ENCODE measurements around the gene HOXA1. TPM values are rescaled to one million over a fixed set of nuclear protein-coding genes. Genes with fewer than 3 reads are reported as not detected.

HOXA1 gene
- total and polyA plus RNA-seq, 2 of the 8 experiments (the other 6 are each of a cell fraction or from before 2014, with no cell fraction given), result not detected

GRCh38 chr7:27126596-27127327, 31.0 kb upstream of the HOXA1 start:
- Histone ChIP-seq H2BK20ac (ENCODE audit: low read length) (no peak overlapping the region), H3K79me1 (ENCODE audit: low read depth, low read length) (no peaks in the 10 kb centered on the region), H3K4me2 (ENCODE audit: insufficient read depth in 1 of 2, low read depth in 2 of 2, low read length in 2 of 2) (no peak overlapping the region), H3K4ac (replicated peaks; ENCODE audit: insufficient read length, low read depth, low read length) (no peak overlapping the region), H3K4me1 (replicated peaks in 1 of 4; ENCODE audit: control insufficient read depth in 3 of 4, insufficient read depth in 4 of 4, low read length in 3 of 4) (peaks cover 0 to 6% (median 2%) of the 10 kb centered on the region in 4 experiments; a peak in 4 of 7 replicates), H3K79me2 (ENCODE audit: control insufficient read depth in 1 of 2, insufficient read depth in 2 of 2, low read length in 2 of 2) (no peaks in the 10 kb centered on the region), H2AFZ (ENCODE audit: low read length) (no peak overlapping the region), H2BK120ac (replicated peaks; ENCODE audit: low read depth, low read length) (no peak overlapping the region), H2BK12ac (ENCODE audit: low read depth, low read length) (no peak overlapping the region), H3K27ac (ENCODE audit: low read depth, low read length) (no peak overlapping the region), H3K9ac (replicated peaks in 1 of 4; ENCODE audit: extremely low read depth in 1 of 4, low read depth in 3 of 4, low read length in 3 of 4) (no peak overlapping the region), H2BK15ac (ENCODE audit: low read length) (no peak overlapping the region), H3K23ac (ENCODE audit: insufficient read length) (no peak overlapping the region), H2AK5ac (ENCODE audit: low read depth, low read length) (no peak overlapping the region), H3K4me3 (ENCODE audit: extremely low read depth in 1 of 4, insufficient read depth in 2 of 4, low read depth in 3 of 4, low read length in 4 of 4) (no peak overlapping the region), H3K18ac (ENCODE audit: extremely low read depth, low read length) (no peak overlapping the region), H3K23me2 (ENCODE audit: low read depth, low read length) (peaks cover 4% of the 10 kb centered on the region; the same call in 1 of the 2 replicates), H4K5ac (ENCODE audit: insufficient read length, low read depth, low read length) (no peak overlapping the region), H4K20me1 (replicated peaks in 1 of 2; ENCODE audit: control insufficient read depth in 1 of 2, insufficient read depth in 2 of 2, low read length in 2 of 2) (peaks cover 23 to 35% of the 10 kb centered on the region in 2 experiments), H3K14ac (ENCODE audit: insufficient read length) (no peak overlapping the region), H2BK5ac (ENCODE audit: low read depth, low read length) (no peak overlapping the region), H3K56ac (replicated peaks; ENCODE audit: insufficient read length, low read depth, low read length) (no peak overlapping the region), H4K91ac (replicated peaks; ENCODE audit: insufficient read length, low read length) (no peak overlapping the region), H3K27me3 (replicated peaks in 1 of 4; ENCODE audit: control insufficient read depth in 3 of 4, extremely low read depth in 1 of 4, insufficient read depth in 3 of 4, low read length in 3 of 4) (peaks cover 99 to 100% (median 100%) of the 10 kb centered on the region in 4 experiments), H4K8ac (ENCODE audit: extremely low read depth, insufficient read depth, low read length) (no peak overlapping the region), H3K9me3 (ENCODE audit: insufficient read depth in 2 of 2, low read depth in 1 of 2, low read length in 1 of 2) (peaks cover 0 to 4% of the 10 kb centered on the region in 2 experiments; a peak in 1 of 4 replicates), H3K36me3 (ENCODE audit: control insufficient read depth in 2 of 4, insufficient read depth in 4 of 4, low read length in 3 of 4) (peaks cover 0 to 11% (median 0%) of the 10 kb centered on the region in 4 experiments; a peak in 2 of 8 replicates)
- POLR2A ChIA-PET (ENCODE audit: partially characterized antibody), result no interaction called here
- WGBS, 2 experiments (ENCODE audit: extremely low coverage in 1 of 2, insufficient coverage in 1 of 2, insufficient read length in 1 of 2, insufficient replicate concordance in 2 of 2, low coverage in 1 of 2, low lambda C conversion rate in 2 of 2, missing lambda C conversion rate in 1 of 2), result 17% methylated on average over 3 of the region's 3 CpGs; no CpG with 5 or more reads in 1 of the 2 experiments
- CTCF ChIA-PET (ENCODE audit: partially characterized antibody), result interaction anchor here (1.0 to 2.3 kb wide), 3 partner anchors 15 to 34 kb away, joined by 3 to 10 read pairs (median 3); no protein-coding TSS in a partner anchor
- DNase-seq (ENCODE audit: low read depth in 1 of 2, low spot score in 2 of 2) (no peak), FAIRE-seq (no peak)
- TF ChIP-seq POLR2A (IDR thresholded peaks at IDR 0.05; ENCODE audit: control extremely low read depth in 1 of 2, low read depth in 2 of 2, low read length in 2 of 2) (no peak), MAFK (IDR thresholded peaks at IDR 0.05; ENCODE audit: low read depth, low read length) (no peak), SIRT6 (IDR thresholded peaks at IDR 0.05; ENCODE audit: low read length) (no peak), CTBP2 (IDR thresholded peaks at IDR 0.05; ENCODE audit: borderline replicate concordance, insufficient read depth, insufficient read length, low read length) (no peak), NRF1 (IDR thresholded peaks at IDR 0.05; ENCODE audit: low read depth, low read length) (no peak), E2F6 (IDR thresholded peaks at IDR 0.05) (no peak), JUND (IDR thresholded peaks at IDR 0.05; ENCODE audit: low read length) (no peak), PHF8 (conservative IDR thresholded peaks at IDR 0.05; ENCODE audit: low read depth, low read length) (no peak), GTF2F1 (IDR thresholded peaks at IDR 0.05; ENCODE audit: borderline replicate concordance, low read depth, low read length) (no peak), KDM1A (IDR thresholded peaks at IDR 0.05; ENCODE audit: borderline replicate concordance, low read length) (no peak), CHD2 (IDR thresholded peaks at IDR 0.05; ENCODE audit: low read length) (no peak), BACH1 (IDR thresholded peaks at IDR 0.05; ENCODE audit: low read length) (no peak), SUZ12 (IDR thresholded peaks at IDR 0.05; ENCODE audit: low read length) (no peak)
